GM12878 (cell line): Measurements from ENCODE around the gene DOK7. TPM values are rescaled to one million over a fixed set of nuclear protein-coding genes. Genes with fewer than 3 reads are reported as not detected.
A peak's percentile ranks its signal among the peaks of the same experiment; 100 is the strongest.

Experiments
- ATAC-seq: fragments of 200-7000 bp; cut with Tn5 transposase; 3 replicates; pipeline ENCODE4 v1.9.1; 2020; ENCODE audit warnings: mild to moderate bottlenecking, moderate library complexity
- BruUV-seq: library from RNA; stranded (reverse); fragments of 400-500 nt; replicated peaks from 2 replicates; lab custom pipeline; 2021; lab: Mats Ljungman, UMichigan
- CTCF ChIA-PET: fragments of 300-600 bp; sonication (Branson Sonifier 250); formaldehyde crosslinking; extraction: SDS; loops from one replicate; lab custom pipeline; 2021; ENCODE audit warnings: inconsistent platforms; lab: Yijun Ruan, JAX
- POLR2A ChIA-PET: fragments of 350-600 bp; formaldehyde crosslinking; extraction: SDS; loops from one replicate; lab custom pipeline; 2021; ENCODE audit warnings: inconsistent platforms; lab: Charles Lee
- RAD21 ChIA-PET: fragments of 300-600 bp; sonication (Branson Sonifier 250); formaldehyde crosslinking; loops from one replicate; lab custom pipeline; 2023; ENCODE audit warnings: antibody characterized with exemption; ENCODE audit not compliant: unreplicated experiment; lab: Charles Lee
- SMC1A ChIA-PET: fragments of 300-600 bp; sonication (Branson Sonifier 250); formaldehyde crosslinking; loops from one replicate; lab custom pipeline; 2023; ENCODE audit not compliant: unreplicated experiment, uncharacterized antibody; lab: Charles Lee
- DNase-seq: peaks from one replicate; pipeline ENCODE4 v3.0.0-alpha.2; 2011; ENCODE audit warnings: low read depth, low spot score
- FAIRE-seq: peaks from 3 replicates; lab custom pipeline; 2011; peaks lifted over from hg19 to GRCh38; lab: Jason Lieb, UNC
- H2AFZ ChIP-seq: 2 replicates; pipeline ENCODE4 v1.6.0; 2011; ENCODE audit warnings: low read depth, low read length, control low read depth; ENCODE audit not compliant: control insufficient read depth
- H3K27ac ChIP-seq: 2 replicates; pipeline ENCODE4 v1.5.1; 2011; ENCODE audit warnings: control low read depth; ENCODE audit not compliant: control insufficient read depth, insufficient read depth
- H3K27me3 ChIP-seq, 2 experiments: replicated peaks in 1 of 2; 2 replicates each; pipeline versions ENCODE4 v1.6.0 to v1.6.1; 2011; ENCODE audit warnings: low read length in 1 of 2; ENCODE audit not compliant: control insufficient read depth in 2 of 2, insufficient read depth in 2 of 2
- H3K36me3 ChIP-seq, 2 experiments: 2 replicates each; pipeline ENCODE4 v1.5.1; 2011; ENCODE audit warnings: low read length in 1 of 2; ENCODE audit not compliant: control insufficient read depth in 2 of 2, insufficient read depth in 2 of 2
- H3K4me1 ChIP-seq: 2 replicates; pipeline ENCODE4 v1.6.1; 2011; ENCODE audit warnings: mild to moderate bottlenecking, low read length, moderate library complexity, mixed read lengths; ENCODE audit not compliant: control insufficient read depth, insufficient read depth
- H3K4me2 ChIP-seq: 2 replicates; pipeline ENCODE4 v1.6.0; 2011; ENCODE audit warnings: control low read depth; ENCODE audit not compliant: control insufficient read depth, insufficient read depth
- H3K4me3 ChIP-seq: fragments of 200-600 bp; sonication (generic); 2 replicates; pipeline ENCODE4 v1.5.1; 2016
- H3K79me2 ChIP-seq: 2 replicates; pipeline ENCODE4 v1.6.0; 2011; ENCODE audit warnings: low read length; ENCODE audit not compliant: control insufficient read depth, insufficient read depth
- H3K9ac ChIP-seq: 2 replicates; pipeline ENCODE4 v1.8.0; 2011; ENCODE audit warnings: low read length, control low read depth, mixed read lengths; ENCODE audit not compliant: control insufficient read depth, insufficient read depth
- H3K9me3 ChIP-seq: replicated peaks from 3 replicates; pipeline ENCODE4 v1.5.1; 2011; ENCODE audit warnings: mild to moderate bottlenecking, low read length; ENCODE audit not compliant: control insufficient read depth, insufficient read depth
- H4K20me1 ChIP-seq: 2 replicates; pipeline ENCODE4 v1.6.0; 2011; ENCODE audit not compliant: control insufficient read depth, insufficient read depth
- ASH2L ChIP-seq: fragments of 300-600, 200-600 bp; sonication (generic); IDR thresholded peaks from 2 replicates; pipeline ENCODE4 v1.6.1; 2017; ENCODE audit warnings: low read depth, mild to moderate bottlenecking, borderline replicate concordance
- REST ChIP-seq: IDR thresholded peaks from 2 replicates; pipeline ENCODE4 v1.6.1; 2012; ENCODE audit warnings: mild to moderate bottlenecking, low read depth, low read length
- SMARCA5 ChIP-seq: fragments of 450-650 bp; IDR thresholded peaks from 2 replicates; pipeline ENCODE4 v1.6.1; 2017; ENCODE audit warnings: mild to moderate bottlenecking
- SMC3 ChIP-seq: IDR thresholded peaks from 2 replicates; pipeline ENCODE4 v1.6.1; 2011; ENCODE audit warnings: low read length, improper control_type of control experiment, borderline replicate concordance
- ZBTB33 ChIP-seq: fragments of 450-650 bp; IDR thresholded peaks from 2 replicates; pipeline ENCODE4 v1.6.1; 2017; ENCODE audit warnings: mild to moderate bottlenecking
- WGBS: methylation state at CpG from one replicate; pipeline ENCODE4 v1.1.6; 2016; ENCODE audit warnings: low lambda C conversion rate; ENCODE audit not compliant: insufficient replicate concordance, insufficient coverage; ENCODE audit errors: missing lambda C conversion rate; 5-methylcytosine and 5-hydroxymethylcytosine counted together
- in situ Hi-C: fragments of 300-500 bp; cut with MboI; formaldehyde crosslinking; loops from 9 replicates; pipeline ENCODE4 v1.14.3; 2018; ENCODE audit warnings: mixed read lengths
- intact Hi-C: fragments of 100-400 bp; cut with micrococcal nuclease; formaldehyde crosslinking; loops from one replicate; pipeline ENCODE4 v1.14.2; 2022; ENCODE audit not compliant: unreplicated experiment
- polyA plus RNA-seq, 11 experiments: library from polyadenylated mRNA; depleted of rRNA in 4 of 11; unstranded in 6 of 11; stranded (reverse) in 5 of 11; fragments of >200 nt; fragmentation: Nextera tagmentation in 4 of 11; fragmentation: Illumina TruSeq in 1 of 11; extraction: Ambion mirVana in 4 of 11; extraction: Trizol in 1 of 11; gene quantifications; 1 replicate in 1 of 11; 2 replicates in 10 of 11; pipeline versions ENCODE4 v1.2.1 to v1.2.3, GENCODE V29; 2011 to 2016; ENCODE audit warnings: inconsistent platforms in 2 of 11, missing spikeins in 2 of 11, low read depth in 1 of 11
- total RNA-seq, 4 experiments: library from RNA; depleted of rRNA in 3 of 4; stranded (reverse); fragments of >200 nt in 3 of 4; fragmentation: Illumina TruSeq in 1 of 4; extraction: Trizol in 1 of 4; gene quantifications; 2 replicates each; pipeline versions ENCODE4 v1.2.1 to v1.2.3, GENCODE V29; 2013 to 2021
- TF ChIP-seq, protein P1 (sequence below), 3 experiments: IDR thresholded peaks in 2 of 3; conservative IDR thresholded peaks in 1 of 3; 2 replicates each; pipeline ENCODE4 v1.5.1; 2011; ENCODE audit warnings: low read depth in 3 of 3, low read length in 3 of 3, mild to moderate bottlenecking in 3 of 3, control low read depth in 2 of 3, moderate library complexity in 2 of 3, inconsistent platforms in 1 of 3, mixed read lengths in 1 of 3; ENCODE audit not compliant: control insufficient read depth in 2 of 3, insufficient read depth in 1 of 3; ENCODE audit errors: extremely low read depth in 1 of 3

The DOK7 gene
- total and polyA plus RNA-seq, 10 of the 15 experiments (the other 5 are each of a cell fraction or from before 2014, with no cell fraction given): 0.04 to 0.46 (median 0.18) TPM; not detected in 4

DNA sequence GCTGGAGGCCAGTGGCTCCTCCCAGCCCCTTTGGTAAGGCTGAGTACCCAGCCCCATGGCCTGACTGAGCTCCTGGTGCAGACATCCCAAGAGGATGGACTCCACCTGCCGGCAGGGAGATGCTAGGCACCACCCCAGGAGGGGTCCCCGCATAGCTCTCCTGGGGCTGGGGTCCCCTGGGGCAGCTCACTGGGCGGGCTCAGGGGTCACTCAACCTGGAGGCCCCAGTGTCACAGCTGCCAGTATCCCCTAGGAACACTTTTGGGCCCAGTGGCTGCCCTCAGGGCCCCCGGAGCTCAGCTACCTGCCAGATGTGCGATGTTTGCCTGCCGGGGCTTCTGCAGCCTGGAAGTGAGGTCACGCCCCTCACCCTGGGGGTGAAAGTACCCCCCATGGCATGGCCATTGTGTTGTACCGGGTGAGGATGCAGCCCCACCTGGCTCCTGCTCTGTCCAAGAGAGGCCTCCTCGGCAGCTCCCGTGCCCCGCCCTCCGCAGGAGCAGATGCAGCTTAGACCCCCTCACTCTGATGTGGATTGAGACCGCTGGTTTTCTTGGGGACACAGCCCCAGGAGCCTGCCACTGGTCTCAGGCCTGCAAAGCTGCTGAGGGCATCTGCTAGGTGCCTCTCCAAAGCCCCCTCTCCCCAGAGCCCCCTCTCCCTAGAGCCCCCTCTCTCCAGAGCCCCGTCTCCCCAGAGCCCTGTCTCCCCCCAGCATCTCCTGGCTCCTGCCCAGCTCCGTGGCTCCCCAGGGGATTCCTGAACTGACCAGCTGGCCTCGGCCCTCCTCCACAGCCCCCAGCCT, 28.0 kb upstream of the DOK7 start:
- Histone ChIP-seq H4K20me1 (no peaks in the 10 kb centered on the region), H3K4me2 (no peak overlapping the region), H3K4me1 (no peaks in the 10 kb centered on the region), H3K9me3 (no peaks in the 10 kb centered on the region), H2AFZ (no peak overlapping the region), H3K27ac (no peak overlapping the region), H3K27me3 (no peaks in the 10 kb centered on the region), H3K79me2 (no peaks in the 10 kb centered on the region), H3K4me3 (no peak overlapping the region), H3K9ac (no peak overlapping the region), H3K36me3 (no peaks in the 10 kb centered on the region)
- no TSS peak for BruUV-seq
- DNase-seq (no peak), FAIRE-seq (no peak), ATAC-seq (no peak)
- TF ChIP-seq REST (no peak), ASH2L (no peak), SMARCA5 (no peak), SMC3 (peak; percentile 5; the same call in 1 of the 2 replicates), ZBTB33 (no peak)
- TF ChIP-seq, protein P1, sequence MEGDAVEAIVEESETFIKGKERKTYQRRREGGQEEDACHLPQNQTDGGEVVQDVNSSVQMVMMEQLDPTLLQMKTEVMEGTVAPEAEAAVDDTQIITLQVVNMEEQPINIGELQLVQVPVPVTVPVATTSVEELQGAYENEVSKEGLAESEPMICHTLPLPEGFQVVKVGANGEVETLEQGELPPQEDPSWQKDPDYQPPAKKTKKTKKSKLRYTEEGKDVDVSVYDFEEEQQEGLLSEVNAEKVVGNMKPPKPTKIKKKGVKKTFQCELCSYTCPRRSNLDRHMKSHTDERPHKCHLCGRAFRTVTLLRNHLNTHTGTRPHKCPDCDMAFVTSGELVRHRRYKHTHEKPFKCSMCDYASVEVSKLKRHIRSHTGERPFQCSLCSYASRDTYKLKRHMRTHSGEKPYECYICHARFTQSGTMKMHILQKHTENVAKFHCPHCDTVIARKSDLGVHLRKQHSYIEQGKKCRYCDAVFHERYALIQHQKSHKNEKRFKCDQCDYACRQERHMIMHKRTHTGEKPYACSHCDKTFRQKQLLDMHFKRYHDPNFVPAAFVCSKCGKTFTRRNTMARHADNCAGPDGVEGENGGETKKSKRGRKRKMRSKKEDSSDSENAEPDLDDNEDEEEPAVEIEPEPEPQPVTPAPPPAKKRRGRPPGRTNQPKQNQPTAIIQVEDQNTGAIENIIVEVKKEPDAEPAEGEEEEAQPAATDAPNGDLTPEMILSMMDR (IDR thresholded peaks at IDR 0.05 in 2 of 3, conservative IDR thresholded peaks at IDR 0.05 in 1 of 3; ENCODE audit: control insufficient read depth in 2 of 3, extremely low read depth in 1 of 3, insufficient read depth in 1 of 3, low read depth in 3 of 3, low read length in 3 of 3): peak in 2 of 3 experiments; percentile 3 to 13; a peak in 1 of 6 replicates
- ChIA-PET RAD21 (interaction anchor here (0.6 to 1.4 kb wide), 3 partner anchors 86 to 116 kb away, joined by 3 to 10 read pairs (median 6); no protein-coding TSS in a partner anchor), SMC1A (interaction anchor here (1.4 to 2.1 kb wide), 3 partner anchors 42 to 89 kb away, joined by 3 to 8 read pairs (median 4); no protein-coding TSS in a partner anchor), CTCF (interaction anchor here (0.6 to 2.0 kb wide), 10 partner anchors 9 to 224 kb away, joined by 3 to 10 read pairs (median 3); no protein-coding TSS in a partner anchor), POLR2A (no interaction called here)
- 23% methylated on average over 15 of the region's 16 CpGs for WGBS
- intact Hi-C loops (no loop called here), in situ Hi-C loops (no loop called here)
